ENCODE data around the gene ABTB2.

ABTB2 gene

DNA sequence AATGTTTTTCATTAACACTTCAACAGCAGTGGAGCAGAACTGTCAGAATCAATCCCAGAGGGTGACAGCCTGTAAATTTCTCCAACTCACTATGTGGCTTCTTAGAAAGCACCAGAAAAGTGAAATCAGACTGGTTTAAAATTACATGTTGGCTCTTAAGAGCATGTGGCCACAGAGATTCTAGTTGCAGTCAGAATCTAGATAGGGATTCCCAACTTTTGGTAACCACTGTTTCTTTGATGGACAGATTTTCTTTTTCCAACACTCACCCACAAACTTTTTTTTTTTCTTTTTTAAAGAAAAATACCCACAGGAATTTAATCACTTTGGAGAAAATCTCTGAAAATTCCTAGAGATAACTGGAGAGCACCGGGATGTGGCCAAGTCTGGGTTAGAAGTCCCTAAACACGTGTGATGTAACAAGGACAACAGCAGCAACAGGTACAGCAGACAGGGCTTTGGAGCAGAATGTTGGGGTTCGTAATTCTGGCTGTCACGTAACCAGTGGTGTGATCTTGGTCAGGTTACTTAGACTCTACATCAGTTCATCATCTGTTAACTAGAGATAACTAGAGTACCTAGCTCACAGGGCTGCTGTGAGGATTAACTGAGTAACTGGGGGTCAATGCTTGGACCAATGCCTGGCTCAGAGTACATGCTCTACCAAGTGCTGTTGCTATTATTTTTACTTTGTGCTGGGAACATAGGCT is 152.3 kb downstream of the ABTB2 start:
- no peak for DNase-seq

DNA sequence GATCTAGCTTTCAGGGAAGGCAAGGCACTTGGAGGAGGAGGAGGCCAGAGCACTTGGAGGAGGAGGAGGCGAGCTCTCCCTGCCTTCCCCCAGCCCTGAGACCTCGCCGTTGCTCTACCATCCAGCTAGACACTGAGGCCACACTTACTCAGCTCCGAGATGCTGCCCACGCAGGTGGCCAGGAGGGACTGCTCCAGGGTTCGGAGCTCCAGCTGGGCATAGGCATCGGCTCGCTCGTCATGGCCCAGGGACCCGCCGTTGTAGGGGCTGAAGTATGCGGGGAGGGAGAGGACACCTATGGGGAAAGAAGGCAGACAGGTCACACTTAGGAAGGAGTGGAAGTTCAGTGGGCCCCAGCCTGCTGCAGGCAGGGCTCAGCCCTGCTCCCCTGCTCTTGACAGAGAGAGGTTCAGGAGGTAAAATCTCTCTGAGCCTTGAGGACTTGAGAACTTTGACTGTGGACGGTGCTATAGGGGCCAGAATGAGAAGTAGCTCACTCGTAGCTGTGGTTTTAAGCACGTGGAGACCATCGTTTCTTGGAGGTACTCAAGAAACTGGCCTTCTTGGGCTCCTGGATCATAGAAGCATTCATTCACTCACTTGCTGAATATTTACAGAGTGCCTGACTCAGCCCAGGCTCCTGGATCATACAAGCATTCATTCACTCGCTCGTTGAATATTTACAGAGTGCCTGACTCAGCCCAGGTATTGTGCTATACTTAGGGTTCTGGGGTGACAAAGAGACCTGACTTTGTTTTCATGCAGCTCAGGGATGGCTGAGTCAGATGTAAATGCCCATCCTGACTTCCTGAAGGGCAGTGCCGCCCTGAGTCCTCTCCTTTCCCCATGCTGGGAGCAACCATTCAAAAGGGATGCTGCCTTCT is 153.2 kb downstream of the ABTB2 start:
- DNase-seq, result no peak

DNA sequence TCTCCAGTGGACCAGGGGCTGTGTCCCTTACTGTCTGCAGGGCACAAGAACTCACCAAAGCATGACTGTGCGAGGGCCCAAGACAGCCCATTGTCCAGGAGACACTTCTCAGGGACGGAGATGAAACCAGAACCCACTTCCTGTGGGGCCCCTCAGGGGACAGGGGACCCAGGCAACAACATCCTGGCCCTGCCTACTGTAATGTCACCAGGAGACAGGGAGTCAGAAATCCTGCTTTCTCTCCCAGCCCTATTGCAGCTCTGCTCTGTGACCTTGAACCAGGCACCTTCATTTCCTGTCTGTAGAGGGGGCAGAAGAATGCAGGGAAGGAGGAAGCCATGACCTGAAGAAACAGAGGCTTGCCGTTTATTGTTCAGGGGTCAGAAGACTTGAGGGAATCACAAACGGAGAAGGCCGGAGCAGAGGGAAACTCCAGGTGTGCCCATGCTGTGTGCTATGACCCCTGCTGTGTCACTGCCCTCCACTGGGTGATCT is 154.4 kb downstream of the ABTB2 start:
- DNase-seq, result no peak

DNA sequence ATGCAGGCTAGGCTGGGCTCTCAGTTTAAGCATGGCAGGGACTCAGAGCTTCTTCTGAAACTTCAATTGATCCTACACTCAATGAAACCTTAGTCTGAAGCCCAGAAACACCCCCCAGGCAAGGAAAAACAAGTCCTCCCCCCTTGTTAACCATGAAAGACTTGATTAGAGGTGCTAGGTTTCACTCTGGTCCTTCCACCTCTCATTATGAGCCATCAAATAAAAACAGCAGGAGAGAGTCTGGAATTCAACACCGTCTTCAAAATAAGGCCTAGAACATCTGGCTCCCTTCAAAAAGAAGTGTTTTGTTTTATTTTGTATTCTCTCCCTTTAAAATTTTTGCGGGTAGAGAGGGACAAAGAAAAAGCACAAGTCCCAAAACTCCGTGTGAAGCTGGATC is 156.7 kb downstream of the ABTB2 start:
- DNase-seq, result no peak

DNA sequence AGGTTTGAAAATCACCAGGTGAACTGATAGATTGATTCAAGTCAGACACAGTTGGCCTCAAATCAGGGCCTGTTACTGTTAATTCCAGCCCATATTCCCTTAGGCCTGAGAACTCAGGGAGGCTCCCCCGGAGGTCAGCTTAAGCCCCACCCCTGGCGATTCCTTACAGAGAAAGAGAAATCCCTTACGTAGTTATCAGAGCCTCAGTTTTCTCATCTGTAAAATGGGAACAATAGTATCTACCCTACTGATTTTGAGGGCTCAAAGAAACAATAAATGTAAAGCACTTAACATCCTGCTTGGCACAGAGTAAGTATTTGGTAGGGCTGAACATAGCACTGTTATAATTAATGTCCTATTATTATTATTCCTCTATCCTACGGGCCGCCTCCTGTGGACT is 158.3 kb downstream of the ABTB2 start:
- no peak for DNase-seq

DNA sequence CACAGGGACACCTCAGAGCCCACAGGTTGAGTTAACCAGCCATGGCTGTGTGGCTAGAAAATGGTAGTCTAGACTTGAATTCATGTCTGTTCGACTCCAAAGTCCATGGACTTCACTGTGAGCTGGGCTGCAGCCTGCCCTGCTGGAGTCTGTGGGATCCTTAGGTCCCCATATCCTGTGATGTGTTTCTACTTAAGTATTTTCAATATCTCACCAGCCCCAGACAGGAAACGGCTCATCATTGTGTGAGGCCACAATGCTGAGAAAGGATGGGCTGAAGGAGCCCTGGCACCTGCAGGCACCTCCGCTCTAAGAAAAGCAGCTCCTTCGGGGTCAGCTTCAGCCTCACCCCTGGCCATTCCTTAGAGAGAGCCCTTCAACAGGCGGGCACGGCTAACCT is 159.3 kb downstream of the ABTB2 start:
- DNase-seq, result no peak

DNA sequence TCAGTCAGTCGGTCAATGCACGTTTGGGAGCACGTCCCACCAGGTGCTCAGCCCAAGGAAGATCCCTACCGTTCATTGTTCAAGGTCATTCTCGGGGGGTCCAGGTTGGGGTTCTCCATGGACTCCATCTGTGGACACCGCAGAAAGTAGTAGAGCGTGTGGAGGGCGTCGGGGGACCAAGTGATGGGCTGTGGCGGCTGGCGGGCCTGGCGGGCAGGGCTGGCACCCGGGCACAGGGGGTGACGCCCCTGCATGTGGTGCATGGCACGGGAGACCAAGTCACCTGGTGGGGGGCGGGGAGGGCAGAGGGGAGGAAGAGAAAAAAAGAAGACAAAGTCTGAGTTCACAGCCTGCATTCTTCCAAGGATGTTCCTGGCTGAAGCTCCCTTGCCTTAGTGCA is 160.6 kb downstream of the ABTB2 start:
- DNase-seq, result no peak

DNA sequence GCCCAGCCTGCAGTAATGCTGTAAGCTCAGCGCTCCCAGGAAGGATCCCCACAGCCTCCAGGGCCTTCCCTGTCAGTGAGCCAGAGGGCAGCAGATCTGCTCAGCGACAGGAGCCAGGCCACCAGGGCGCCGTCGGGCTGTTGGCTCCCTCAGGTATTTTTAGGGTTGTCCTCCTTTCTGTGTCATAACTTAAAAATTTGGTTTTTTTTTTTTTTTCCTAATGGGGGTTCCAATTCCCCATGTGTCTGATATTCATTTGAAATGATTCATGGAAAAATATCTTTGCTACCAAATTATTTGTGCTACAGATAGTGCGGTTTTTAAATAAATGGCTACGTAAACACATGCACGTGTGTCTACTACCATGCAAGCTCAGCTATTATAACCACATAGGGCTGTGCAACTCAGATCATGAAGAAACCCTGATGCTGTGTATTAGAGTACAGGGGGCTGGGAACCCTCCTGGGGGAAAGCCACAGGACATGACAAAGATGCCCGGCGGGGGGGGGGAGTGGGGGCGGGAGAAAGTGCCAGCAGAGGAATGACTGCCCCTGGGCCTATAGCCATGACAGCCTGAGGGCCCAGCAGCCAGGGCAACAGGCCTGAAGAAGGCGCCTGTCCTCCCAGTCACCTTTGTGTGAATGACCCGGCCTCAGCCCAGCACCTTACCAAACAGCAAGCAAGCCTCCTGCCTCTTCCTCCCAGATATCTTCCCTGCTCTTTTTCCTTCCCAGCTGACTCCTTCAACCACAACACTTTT is 163.1 kb downstream of the ABTB2 start:
- no peak for DNase-seq

DNA sequence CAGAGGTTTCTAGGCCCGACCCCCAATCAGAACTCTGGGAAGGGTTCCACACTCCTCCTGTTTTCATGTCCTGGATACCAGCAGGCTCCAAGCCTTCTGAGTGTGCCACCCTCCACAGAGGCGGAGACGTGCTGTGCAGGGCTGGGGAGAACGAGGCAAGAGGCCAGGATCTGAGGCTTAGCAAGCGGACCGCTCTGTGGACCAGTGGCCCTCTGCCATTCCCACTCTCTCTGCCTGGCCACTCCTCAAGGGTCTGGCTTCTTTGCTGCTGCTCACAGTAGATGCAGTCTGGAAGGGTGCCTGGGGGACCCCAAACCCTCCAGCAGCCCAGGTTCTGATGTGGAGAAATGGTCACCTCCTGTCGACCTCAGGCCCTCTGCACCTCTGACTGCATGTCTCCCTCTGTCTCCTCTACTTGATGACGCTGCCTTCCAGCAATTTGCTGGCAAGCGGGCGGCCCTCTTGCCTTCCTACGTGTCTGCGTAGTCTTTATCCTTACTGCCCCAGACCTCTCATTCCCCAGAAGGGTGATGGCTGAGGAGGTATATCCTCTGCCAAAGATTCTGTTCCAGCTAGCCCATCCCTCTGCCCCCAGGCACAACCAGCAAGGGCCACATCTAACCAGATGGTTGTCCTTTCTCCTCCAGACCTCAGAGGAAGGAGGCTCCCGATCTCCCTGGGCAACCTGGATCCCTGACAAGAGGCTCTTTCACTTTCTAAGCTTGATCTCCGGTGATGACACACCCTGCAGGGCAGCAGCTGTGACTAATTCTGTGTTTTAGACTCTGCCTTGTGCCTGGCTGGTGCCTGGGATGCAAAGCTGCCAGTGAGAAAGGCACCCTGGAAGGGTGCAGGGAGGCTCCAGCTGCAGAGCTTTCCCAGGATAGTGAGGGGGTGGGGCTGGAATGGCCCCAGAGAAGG is 165.1 kb downstream of the ABTB2 start:
- peak; percentile 49 for DNase-seq

DNA sequence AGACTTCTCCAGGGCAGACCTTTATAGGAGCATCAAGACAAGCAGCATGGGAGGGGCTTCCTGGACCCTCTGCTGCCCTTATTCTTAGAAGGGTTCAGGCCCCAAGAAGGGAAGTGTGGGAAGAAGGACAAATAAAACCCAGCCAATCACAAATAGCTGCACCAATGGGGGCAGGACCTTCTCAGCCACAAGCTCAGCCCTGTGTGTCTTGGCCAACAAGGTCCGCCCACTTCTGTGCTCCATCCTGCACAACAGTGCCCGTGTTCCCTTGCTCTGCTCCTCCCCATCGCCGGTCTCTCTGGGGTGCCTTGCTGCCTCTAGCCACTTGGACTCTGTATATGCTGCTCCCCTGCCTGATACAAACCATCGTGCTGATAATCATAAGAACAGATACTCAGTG is 166.2 kb downstream of the ABTB2 start:
- no peak for DNase-seq

DNA sequence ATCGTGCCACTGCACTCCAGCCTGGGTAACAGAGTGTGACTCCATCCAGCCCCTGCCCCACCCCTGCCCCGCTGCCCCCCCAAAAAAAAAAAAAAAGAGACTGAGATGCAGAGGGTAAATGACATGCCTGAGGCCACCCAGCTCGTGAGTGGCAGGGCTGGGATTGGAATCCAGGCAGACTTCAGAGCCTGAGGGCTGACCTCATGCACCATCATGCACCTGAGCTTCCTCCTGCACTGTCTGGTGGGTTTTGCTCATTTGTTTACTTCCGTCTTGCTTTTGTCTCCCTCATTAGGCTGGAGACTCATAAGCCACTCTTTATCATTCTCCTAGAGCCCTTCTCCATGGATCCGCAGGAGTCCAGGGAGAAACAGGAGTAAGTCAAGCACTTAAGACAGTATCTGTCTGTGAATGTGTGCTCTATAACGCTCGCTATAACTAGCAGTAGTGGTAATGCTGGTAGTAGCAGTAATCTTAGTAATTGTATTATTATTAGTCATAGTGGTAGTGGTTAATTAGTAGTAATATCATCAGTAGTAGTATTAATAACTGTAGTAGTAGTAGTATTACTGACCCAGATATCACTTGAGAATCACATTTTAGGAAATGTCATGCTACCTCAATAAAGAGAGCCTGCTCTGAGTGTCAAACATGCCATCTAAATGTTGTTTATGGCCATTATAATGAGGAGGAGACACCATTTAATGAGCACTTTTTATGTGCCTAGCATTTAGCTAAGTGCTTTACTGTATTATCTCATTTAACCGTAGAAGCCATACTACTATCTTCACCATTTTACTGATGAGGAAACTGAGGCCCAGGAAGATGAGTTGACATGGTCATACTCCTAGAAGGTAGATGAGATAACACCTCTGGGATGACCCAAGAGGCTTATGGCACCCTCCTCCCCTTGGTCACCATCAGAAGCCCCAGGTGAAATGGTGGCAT is 167.3 kb downstream of the ABTB2 start:
- DNase-seq, result no peak

DNA sequence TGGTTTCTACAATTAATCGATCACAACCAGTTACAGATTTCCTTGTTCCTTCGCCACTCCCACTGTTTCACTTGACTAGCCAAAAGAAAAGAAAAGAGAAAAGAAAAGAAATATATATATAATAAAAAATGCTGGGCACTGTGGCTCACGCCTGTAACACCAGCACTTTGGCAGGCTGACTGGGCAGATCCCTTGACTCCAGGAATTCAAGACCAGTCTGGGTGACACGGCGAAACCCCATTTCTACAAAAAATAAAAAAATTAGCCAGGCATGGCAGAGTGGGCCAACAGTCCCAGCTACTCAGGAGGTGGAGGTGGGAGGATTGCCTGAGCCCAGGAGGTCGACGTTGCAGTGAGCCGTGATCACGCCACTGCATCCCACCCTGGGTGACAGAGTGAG is 168.6 kb downstream of the ABTB2 start:
- no peak for DNase-seq

DNA sequence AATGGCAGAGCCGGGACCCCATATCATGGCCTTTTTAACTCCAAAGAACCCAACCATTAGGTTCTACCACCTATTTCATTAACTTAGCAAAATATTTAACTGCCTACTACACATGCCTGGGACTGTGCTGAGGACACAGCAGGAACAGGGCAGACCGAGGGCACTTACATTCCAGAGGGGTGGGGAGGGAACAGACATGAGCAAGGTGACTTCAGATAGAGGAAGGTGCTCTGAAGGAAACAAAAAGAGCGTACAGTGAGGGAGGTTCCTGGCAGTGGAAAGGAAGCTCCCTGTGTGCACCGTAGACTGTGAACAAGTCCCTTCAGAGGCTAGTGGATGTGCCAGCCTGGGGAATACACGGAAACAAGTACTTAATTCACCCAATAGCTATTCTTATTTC is 169.6 kb downstream of the ABTB2 start:
- DNase-seq, result no peak

DNA sequence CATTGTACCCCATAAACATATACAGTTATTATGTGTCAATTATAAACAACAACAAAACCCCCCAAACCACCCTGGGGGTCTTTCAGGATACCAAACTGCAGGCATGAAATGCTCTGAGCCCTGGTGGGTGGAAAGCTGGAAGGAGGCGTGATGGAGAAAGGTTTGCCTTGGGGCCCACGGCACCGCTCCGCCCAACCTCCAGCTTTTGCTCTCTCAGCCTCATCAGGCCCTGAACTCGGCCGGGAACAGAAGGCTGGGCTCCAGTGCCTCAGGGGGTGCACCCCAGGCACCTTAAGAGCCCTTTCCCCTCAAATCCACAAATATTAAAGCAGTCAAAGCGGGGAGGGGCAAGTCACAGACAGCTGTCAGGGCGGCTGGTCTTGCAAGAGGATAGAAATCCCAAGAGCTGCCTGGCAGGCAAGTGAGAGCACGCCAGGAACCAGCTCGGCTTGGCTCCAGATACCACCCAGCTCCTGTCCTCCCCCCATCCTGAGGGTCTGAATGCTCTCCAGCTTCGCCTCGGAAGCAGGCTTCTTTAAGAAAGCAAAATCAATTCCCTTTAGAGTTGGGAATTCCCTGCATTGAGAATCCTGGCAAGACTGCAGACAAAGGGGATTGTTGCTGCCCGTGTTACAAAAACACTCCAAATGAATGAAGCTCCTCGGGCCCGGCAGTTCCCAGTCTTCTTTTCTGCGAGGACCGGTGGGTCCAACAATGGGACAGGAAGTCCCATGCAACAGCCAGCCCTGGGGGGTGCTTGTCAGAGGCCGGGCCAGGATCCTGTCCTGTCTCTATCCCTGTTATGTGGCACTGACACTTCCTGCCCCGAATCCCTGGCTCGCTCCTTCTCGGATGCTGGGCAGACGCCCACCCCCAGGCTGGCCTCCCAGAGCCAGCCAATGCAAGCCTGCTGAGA is 171.6 kb downstream of the ABTB2 start:
- peak; percentile 49 for DNase-seq

DNA sequence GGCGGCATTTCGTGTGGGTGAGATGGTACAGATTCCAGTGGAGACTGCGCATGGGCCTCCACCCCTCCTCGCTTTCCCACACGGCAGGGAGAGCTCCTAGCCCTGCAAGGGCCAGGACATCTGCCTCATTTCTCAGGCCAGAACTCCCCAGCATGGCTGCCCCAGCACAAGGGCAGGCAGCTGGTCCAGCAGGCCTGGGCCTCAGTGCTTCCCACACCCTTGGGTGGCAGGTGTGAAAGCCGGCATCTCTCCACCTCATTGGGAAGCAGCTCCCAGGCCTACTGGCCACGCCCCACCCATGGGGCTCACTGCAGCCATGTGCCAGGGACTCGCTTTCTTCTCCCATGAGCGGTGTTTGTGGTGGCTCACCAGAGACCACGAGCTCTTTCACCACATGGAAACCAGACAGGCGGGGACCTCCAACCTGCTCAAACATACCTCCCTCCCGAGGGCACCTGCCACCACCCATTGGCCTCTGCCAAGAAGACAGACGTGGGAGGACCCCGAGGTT is 173.2 kb downstream of the ABTB2 start:
- no peak for DNase-seq

DNA sequence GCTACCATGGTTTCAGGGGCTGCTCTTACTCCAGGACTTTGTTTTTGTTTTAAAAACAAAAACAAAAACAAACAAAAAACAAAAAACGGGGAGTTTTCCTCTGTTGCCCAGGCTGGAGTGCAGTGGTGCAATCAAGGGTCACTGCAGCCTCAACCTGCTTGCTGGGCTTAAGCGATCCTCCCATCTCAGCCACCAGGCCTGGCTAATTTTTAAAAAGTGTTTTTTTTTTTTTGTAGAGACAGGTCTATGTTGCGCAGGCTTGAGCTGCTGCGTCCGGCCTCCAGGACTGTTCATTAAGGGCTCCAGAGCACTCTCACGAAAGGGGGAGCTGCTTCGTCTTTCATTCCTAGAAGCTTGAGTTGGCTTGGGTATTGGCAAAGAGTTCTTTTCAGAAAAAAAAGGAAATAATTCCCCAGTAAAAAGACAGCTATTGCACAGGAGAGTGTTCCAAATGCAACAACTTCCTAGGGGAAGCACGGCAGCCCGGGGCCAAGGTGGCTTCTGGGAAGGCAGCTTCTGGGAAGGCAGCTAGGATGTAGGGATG is 173.9 kb downstream of the ABTB2 start:
- no peak for DNase-seq

DNA sequence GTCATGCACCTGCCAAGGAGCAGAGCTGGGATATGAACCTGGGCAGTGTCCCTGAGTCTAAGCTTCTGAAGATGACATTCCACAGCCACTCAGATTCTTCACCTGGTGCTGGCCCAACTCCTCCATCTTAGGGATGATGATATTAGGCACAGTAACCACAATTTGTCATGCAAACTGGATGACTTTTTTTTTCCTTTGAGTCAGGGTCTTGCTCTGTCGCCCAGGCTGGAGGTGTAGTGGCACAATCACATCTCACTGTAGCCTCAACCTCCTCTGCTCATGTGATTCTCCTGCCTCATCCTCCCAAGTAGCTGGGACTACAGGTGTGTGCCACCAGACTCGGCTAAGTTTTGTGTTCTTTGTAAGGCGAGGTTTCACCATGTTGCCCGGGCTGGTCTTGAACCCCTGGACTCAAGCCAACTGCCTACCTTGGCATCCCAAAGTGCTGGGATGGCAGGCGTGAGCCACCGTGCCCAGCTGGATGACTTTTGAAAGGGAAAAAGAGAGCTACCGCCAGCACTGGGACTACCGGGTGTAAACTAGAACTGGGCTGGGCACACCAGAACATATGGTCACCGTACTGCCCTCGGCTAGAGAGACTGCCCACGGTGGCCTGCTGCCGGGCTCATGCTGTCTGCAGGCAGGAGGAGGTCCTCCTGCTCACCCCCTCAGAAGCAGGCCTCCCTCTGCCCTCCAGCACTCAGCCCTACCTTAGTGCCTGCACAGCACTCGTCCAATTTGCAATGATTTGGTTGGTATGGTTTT is 174.7 kb downstream of the ABTB2 start:
- no peak for DNase-seq

DNA sequence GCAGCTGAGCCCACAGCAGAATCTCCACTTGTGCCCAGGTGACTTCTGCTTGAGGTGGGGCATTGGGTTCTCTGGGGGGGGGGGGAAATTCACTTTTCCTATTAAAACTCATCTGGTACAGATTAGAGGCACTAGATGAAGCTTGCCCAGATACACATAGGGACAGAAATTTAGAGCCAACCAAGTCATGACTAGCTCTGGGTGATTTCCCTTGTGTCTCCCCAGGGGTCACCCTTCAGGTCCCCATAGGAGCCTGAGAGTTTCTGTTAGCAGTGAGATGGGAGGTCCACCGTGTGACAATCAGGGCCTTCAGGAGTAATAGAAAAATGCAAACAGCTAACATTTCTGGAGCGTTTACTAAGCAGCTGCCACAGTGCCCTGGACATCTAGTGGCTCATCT is 175.4 kb downstream of the ABTB2 start:
- no peak for DNase-seq
